ENCODE data around the gene TOP2A.
"Not testable (repeated sequence)": the region's sequence is repeated elsewhere in the genome, so short reads cannot be mapped to it uniquely, and the experiment has no call there.

The TOP2A gene

GRCh38 chr17:40425741-40426140, 8.0 kb upstream of the TOP2A start:
- DNase-seq = no peak

GRCh38 chr17:40422990-40423633, 5.4 kb upstream of the TOP2A start:
- no peak for DNase-seq

GRCh38 chr17:40419559-40420331, 2.0 kb upstream of the TOP2A start:
- DNase-seq = no peak

- DNase-seq = no peak
These were observed 671 bp upstream of the TOP2A start for GRCh38 chr17:40418428-40418706.

GRCh38 chr17:40417258-40417608, 463 bp downstream of the TOP2A start:
- DNase-seq = peak in 1 of 2 experiments; percentile 42

- no peak for DNase-seq
These were observed 1.0 kb downstream of the TOP2A start for GRCh38 chr17:40416671-40417070.

GRCh38 chr17:40415390-40415789, 2.3 kb downstream of the TOP2A start:
- peak in 1 of 2 experiments; percentile 16 for DNase-seq

GRCh38 chr17:40414312-40414711, 3.4 kb downstream of the TOP2A start:
- not testable (repeated sequence) for DNase-seq

- DNase-seq = no peak
These were observed 4.8 kb downstream of the TOP2A start for GRCh38 chr17:40412880-40413279.

- DNase-seq = no peak
These were observed 5.9 kb downstream of the TOP2A start for GRCh38 chr17:40411821-40412220.

- no peak for DNase-seq
These were observed 7.6 kb downstream of the TOP2A start for GRCh38 chr17:40410082-40410481.

- not testable (repeated sequence) for DNase-seq
These were observed 8.2 kb downstream of the TOP2A start for GRCh38 chr17:40409540-40409939.

- no peak for DNase-seq
These were observed 10.2 kb downstream of the TOP2A start for GRCh38 chr17:40407460-40407859.

- DNase-seq = no peak
These were observed 13.7 kb downstream of the TOP2A start for GRCh38 chr17:40404003-40404402.

GRCh38 chr17:40402668-40403067, 15.0 kb downstream of the TOP2A start:
- DNase-seq = no peak

GRCh38 chr17:40399185-40399584, 18.5 kb downstream of the TOP2A start:
- peak in 1 of 2 experiments; percentile 46 for DNase-seq

GRCh38 chr17:40386555-40386954, 31.1 kb downstream of the TOP2A start:
- DNase-seq = not testable (repeated sequence)

GRCh38 chr17:40382251-40382650, 35.4 kb downstream of the TOP2A start:
- DNase-seq = no peak

GRCh38 chr17:40378966-40379365, 38.7 kb downstream of the TOP2A start:
- DNase-seq = no peak

- DNase-seq = no peak
These were observed 39.9 kb downstream of the TOP2A start for GRCh38 chr17:40377832-40378231.

GRCh38 chr17:40376541-40376940, 41.2 kb downstream of the TOP2A start:
- DNase-seq = not testable (repeated sequence)

GRCh38 chr17:40375786-40376185, 41.9 kb downstream of the TOP2A start:
- not testable (repeated sequence) for DNase-seq

GRCh38 chr17:40374821-40375498, 42.7 kb downstream of the TOP2A start:
- DNase-seq = no peak

GRCh38 chr17:40373999-40374398, 43.7 kb downstream of the TOP2A start:
- DNase-seq = no peak
